Type B pancreatic cell (in vitro differentiated cells): ENCODE data around the gene ZNF677. TPM values are rescaled to one million over a fixed set of nuclear protein-coding genes. Genes with fewer than 3 reads are reported as not detected.
A peak's percentile ranks its signal among the peaks of the same experiment; 100 is the strongest.
"Not testable (repeated sequence)": the region's sequence is repeated elsewhere in the genome, so short reads cannot be mapped to it uniquely, and the experiment has no call there.

Source experiments
- DNase-seq: peaks from one replicate; pipeline ENCODE4 v3.0.0; 2021; ENCODE audit warnings: mixed read lengths; ENCODE audit not compliant: unreplicated experiment; ENCODE audit errors: extremely low spot score
- H3K27ac Mint-ChIP-seq: 2 replicates; pipeline ENCODE4 v1.8.0; 2021; ENCODE audit warnings: mild to moderate bottlenecking, mixed read lengths
- H3K27me3 Mint-ChIP-seq: 2 replicates; pipeline ENCODE4 v1.8.0; 2021; ENCODE audit warnings: mixed read lengths
- H3K36me3 Mint-ChIP-seq: 2 replicates; pipeline ENCODE4 v1.8.0; 2021; ENCODE audit warnings: mixed read lengths
- H3K4me1 Mint-ChIP-seq: one replicate; pipeline ENCODE4 v1.8.0; 2021; ENCODE audit warnings: mixed read lengths; ENCODE audit not compliant: unreplicated experiment
- H3K4me3 Mint-ChIP-seq: 2 replicates; pipeline ENCODE4 v1.8.0; 2021; ENCODE audit warnings: mild to moderate bottlenecking, mixed read lengths
- H3K9me3 Mint-ChIP-seq: 2 replicates; pipeline ENCODE4 v1.8.0; 2021; ENCODE audit warnings: mixed read lengths
- total RNA-seq: library from RNA; stranded (reverse); gene quantifications from 2 replicates; pipeline ENCODE4 v1.2.1, GENCODE V29; 2021; ENCODE audit warnings: low replicate concordance
- TF ChIP-seq, protein P1 (sequence below): fragments of 200-600 bp; sonication (generic); conservative IDR thresholded peaks from 2 replicates; pipeline ENCODE4 v1.5.0; 2021; ENCODE audit warnings: antibody characterized with exemption, mild to moderate bottlenecking

Gene ZNF677
- total RNA-seq, 1 donor from 2014 or later, result 47.9 TPM

DNA sequence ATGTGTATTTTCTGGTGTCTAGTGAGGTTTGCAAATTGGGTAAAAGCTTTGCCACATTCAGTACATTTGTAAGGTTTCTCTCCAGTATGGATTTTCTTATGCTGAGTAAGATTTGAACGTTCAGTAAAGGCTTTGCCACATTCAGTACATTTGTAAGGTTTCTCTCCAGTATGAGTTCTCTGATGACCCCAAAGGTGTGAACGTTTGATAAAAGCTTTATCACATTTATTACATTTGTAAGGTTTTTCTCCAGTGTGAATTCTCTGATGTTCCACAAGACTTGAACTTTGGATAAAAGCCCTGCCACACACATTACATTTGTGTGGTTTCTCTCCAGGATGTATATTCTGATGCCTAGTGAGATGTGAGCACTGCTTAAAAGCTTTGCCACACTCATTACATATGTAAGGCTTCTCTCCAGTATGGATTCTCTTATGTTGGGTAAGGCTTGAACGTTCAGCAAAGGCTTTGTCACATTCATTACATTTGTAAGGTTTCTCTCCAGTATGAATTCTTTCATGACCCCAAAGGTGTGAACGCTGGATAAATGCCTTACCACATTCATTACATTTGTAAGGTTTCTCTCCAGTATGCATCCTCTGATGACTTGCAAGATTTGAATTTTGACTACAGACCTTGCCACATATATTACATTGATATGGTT lies 17.4 kb downstream of the ZNF677 start:
- no peak for DNase-seq
- H3K36me3 Mint-ChIP-seq, result peaks cover 69% of the 10 kb centered on the region
- no peak overlapping the region for H3K27ac Mint-ChIP-seq
- no peaks in the 10 kb centered on the region for H3K27me3 Mint-ChIP-seq
- H3K9me3 Mint-ChIP-seq, result peaks cover 39% of the 10 kb centered on the region
- H3K4me1 Mint-ChIP-seq, result no peaks in the 10 kb centered on the region
- H3K4me3 Mint-ChIP-seq, result no peak overlapping the region
- TF ChIP-seq, protein P1, sequence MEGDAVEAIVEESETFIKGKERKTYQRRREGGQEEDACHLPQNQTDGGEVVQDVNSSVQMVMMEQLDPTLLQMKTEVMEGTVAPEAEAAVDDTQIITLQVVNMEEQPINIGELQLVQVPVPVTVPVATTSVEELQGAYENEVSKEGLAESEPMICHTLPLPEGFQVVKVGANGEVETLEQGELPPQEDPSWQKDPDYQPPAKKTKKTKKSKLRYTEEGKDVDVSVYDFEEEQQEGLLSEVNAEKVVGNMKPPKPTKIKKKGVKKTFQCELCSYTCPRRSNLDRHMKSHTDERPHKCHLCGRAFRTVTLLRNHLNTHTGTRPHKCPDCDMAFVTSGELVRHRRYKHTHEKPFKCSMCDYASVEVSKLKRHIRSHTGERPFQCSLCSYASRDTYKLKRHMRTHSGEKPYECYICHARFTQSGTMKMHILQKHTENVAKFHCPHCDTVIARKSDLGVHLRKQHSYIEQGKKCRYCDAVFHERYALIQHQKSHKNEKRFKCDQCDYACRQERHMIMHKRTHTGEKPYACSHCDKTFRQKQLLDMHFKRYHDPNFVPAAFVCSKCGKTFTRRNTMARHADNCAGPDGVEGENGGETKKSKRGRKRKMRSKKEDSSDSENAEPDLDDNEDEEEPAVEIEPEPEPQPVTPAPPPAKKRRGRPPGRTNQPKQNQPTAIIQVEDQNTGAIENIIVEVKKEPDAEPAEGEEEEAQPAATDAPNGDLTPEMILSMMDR, result no peak

DNA sequence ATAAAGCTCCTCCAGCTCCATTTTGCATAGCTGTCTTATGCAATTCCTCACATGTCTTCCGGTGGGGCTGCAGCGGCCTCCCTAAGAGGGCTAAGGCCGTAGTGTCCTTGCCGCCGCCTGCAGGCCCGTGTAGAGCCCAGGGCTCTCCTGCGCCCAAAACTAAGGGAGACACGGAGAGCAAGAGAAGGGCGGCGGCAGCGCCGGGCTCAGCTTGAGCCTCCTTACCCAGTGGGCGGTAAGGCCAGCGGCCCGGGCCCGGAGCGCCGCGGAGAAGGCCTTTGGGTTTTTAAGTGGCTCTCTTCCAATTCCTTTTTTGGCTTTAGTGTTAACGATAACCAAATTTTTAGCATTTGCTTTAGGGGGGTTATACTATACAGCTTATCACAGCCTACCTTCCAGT lies 30.1 kb downstream of the ZNF677 start:
- no peak overlapping the region for H3K4me3 Mint-ChIP-seq
- TF ChIP-seq, protein P1, result no peak
- H3K4me1 Mint-ChIP-seq, result no peaks in the 10 kb centered on the region
- H3K9me3 Mint-ChIP-seq, result peaks cover 23% of the 10 kb centered on the region
- DNase-seq, result no peak
- peaks cover 21% of the 10 kb centered on the region for H3K36me3 Mint-ChIP-seq
- no peaks in the 10 kb centered on the region for H3K27me3 Mint-ChIP-seq
- no peak overlapping the region for H3K27ac Mint-ChIP-seq

DNA sequence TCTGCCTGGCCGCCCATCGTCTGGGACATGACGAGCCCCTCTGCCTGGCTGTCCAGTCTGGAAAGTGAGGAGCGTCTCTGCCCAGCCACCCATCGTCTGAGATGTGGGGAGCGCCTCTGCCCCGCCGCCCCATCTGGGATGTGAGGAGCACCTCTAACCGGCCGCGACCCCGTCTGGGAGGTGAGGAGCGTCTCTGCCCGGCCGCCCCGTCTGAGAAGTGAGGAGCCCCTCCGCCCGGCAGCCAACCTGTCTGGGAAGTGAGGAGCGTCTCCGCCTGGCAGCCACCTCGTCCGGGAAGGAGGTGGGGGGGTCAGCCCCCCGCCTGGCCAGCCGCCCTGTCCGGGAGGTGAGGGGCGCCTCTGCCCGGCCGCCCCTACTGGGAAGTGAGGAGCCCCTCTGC lies 32.0 kb downstream of the ZNF677 start:
- H3K27ac Mint-ChIP-seq, H3K4me1 Mint-ChIP-seq, H3K27me3 Mint-ChIP-seq, H3K4me3 Mint-ChIP-seq, DNase-seq: not testable (repeated sequence)
- H3K36me3 Mint-ChIP-seq, result peaks cover 21% of the 10 kb centered on the region
- H3K9me3 Mint-ChIP-seq, result peaks cover 26% of the 10 kb centered on the region

DNA sequence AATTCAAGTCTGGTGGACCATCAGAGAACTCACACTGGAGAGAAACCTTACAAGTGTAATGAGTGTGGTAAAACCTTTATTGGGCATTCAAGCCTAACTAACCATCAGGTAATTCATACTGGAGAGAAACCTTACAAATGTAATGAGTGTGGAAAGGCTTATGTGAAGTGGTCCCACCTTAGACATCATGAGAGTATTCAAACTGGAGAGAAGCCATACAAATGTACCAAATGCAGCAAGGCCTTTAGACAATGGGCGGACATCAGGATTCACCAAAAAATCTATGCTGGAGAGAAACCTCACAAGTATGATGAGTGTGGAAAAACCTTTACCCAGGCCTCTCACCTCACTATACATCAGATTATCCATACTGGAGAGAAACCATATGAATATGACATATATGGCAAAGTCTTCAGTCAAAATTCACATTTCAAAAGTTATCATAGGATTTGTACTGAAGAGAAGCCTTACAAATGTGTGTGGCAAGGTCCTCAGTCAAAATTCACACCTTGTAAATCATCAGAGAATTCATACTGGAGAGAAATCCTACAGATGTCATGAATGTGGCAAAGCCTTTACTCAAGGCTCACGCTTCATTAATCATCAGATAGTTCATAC lies 41.9 kb downstream of the ZNF677 start:
- no peak overlapping the region for H3K4me3 Mint-ChIP-seq
- no peaks in the 10 kb centered on the region for H3K27me3 Mint-ChIP-seq
- H3K4me1 Mint-ChIP-seq, result no peaks in the 10 kb centered on the region
- no peak for DNase-seq
- H3K27ac Mint-ChIP-seq, result no peak overlapping the region
- TF ChIP-seq, protein P1, result no peak
- H3K36me3 Mint-ChIP-seq, result peaks cover 55% of the 10 kb centered on the region
- H3K9me3 Mint-ChIP-seq, result peaks cover 37% of the 10 kb centered on the region

DNA sequence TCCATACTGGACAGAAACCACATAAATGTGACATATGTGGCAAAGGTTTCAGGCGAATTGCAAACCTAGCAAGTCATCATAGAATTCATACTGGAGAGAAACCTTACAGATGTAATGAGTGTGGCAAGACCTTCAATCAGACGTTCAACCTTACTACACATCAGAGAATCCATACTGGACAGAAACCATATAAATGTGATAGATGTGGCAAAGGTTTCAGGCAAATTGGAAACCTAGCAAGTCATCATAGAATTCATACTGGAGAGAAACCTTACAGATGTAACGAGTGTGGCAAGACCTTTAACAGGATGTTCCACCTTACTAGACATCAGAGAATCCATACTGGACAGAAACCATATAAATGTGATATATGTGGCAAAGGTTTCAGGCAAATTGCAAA lies 43.1 kb downstream of the ZNF677 start:
- DNase-seq, H3K27ac Mint-ChIP-seq, H3K4me3 Mint-ChIP-seq, H3K27me3 Mint-ChIP-seq, H3K4me1 Mint-ChIP-seq: not testable (repeated sequence)
- Mint-ChIP-seq H3K36me3 (peaks cover 67% of the 10 kb centered on the region), H3K9me3 (peaks cover 37% of the 10 kb centered on the region)

DNA sequence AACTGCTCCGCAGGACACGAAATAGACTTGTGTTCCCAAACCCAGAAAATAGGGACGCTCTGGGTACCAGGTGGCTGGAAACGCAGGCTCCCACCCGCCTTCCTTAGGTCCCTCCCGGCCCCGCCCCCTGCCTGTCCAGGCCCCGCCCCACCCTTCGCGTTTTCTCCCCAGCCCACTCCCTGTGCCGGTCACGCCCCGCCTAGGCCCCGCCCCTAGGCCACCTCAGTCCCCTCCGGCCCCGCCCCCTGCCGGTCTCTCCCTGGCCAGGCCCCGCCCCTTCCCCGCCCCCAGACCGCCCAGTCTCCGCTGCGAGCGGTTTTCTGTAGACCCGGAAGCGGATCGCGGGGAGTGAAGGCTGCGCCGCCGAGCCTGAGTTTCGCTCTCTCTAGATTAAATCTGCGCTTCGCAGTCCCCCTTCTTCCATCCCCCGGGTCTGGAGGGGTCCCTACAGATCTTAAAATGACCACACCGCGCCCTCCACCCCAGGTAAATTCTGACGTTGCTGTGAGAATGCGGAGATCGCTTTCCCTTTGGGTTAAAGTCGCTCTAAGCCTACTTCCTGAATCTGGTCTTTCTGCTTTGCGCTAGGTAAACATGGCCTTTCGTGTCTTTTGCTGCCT lies 57.8 kb downstream of the ZNF677 start:
- DNase-seq, result peak; percentile 98

More for the DNA sequence above, 57.8 kb downstream of the ZNF677 start:
- Mint-ChIP-seq H3K36me3 (peaks cover 22% of the 10 kb centered on the region), H3K4me1 (peaks cover 20% of the 10 kb centered on the region), H3K27ac (peak overlapping the region; percentile 97), H3K4me3 (peak overlapping the region; percentile 99), H3K27me3 (no peaks in the 10 kb centered on the region), H3K9me3 (peaks cover 5% of the 10 kb centered on the region)
- TF ChIP-seq, protein P1, result no peak
